Stimulated activated CD8-positive, alpha-beta memory T cell treated with anti-CD3 and anti-CD28 coated beads, Interleukin-7, amount 100 ng/mL, for 1 hour (primary cell): ENCODE results near the gene RBM28.

ENCODE experiments used
- DNase-seq, 2 donors: peaks; one replicate each; pipeline ENCODE4 v3.0.0-alpha.2; 2020; ENCODE audit warnings: low read depth in 2 of 2

Gene RBM28

DNA sequence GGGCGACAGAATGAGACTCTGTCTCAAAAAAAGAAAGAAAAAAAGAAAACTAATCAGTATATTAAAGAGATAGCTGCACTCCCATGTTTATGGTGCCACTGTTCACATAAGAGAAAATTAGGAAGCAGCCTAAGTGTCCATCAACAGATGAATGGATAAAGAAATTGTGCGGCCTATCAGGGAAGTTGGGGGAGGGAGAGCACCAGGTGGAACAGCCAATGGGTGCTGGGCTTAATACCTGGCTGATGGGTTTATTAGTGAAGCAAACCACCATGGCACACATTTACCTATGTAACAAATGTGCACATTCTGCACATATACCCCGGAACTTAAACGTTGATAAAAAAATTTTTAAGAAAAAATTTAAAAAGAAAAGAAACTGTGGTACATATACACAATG lies 26.8 kb upstream of the RBM28 start:
- DNase-seq, result no peak

DNA sequence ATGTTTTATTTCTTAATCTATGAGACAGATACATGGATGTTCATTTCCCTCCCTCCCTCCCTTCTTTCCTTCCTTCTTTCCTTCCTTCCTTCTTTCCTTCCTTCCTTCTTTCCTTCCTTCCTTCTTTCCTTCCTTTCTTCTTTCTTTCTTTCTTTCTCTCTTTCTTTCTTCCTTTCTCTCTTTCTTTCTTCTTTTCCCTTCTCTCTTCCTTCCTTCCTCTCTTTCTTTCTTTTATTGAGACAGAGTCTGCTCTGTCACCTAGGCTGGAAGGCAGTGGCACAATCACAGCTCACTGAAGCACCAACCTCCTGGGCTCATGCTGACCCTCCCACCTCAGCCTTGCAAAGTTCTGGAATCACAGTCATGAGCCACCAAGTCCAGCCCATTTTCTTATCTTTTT lies 23.3 kb upstream of the RBM28 start:
- DNase-seq, result no peak

DNA sequence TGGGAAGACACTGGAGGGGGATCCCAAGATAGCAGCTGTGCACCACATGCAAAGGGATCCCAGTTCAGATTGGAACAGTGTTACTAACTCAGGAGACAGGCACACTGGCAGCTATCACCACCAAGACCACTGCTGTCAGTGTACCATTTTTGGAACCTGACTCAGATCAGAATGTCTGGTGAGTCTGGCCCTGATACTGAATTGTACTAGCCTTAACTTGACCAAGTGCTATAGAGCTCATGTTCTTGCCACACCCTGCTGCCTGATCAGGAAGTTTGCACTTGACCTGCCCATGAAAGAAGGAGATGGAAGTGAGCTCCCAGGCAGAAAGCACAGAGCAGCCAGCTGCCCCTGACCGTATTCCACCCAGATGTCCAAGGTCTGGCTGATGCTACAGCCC lies 22.6 kb upstream of the RBM28 start:
- DNase-seq, result no peak

DNA sequence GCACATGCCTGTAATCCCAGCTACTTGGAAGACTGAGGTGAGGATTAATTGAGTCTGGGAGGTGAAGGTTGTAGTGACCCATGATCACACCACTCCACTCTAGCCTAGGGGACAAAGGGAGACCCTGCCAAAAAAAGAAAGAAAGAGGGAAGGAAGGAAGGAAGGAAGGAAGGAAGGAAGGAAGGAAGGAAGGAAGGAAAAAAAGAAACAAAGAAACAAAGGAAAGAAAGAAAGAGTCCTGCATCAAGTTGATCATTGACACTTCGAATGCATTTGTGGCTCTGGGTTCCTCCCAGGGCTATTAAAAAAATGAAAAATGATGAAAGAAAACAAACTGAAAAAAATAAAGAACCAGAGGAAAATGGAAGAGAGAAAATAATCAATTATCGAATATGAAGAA lies 21.7 kb upstream of the RBM28 start:
- DNase-seq, result no peak

DNA sequence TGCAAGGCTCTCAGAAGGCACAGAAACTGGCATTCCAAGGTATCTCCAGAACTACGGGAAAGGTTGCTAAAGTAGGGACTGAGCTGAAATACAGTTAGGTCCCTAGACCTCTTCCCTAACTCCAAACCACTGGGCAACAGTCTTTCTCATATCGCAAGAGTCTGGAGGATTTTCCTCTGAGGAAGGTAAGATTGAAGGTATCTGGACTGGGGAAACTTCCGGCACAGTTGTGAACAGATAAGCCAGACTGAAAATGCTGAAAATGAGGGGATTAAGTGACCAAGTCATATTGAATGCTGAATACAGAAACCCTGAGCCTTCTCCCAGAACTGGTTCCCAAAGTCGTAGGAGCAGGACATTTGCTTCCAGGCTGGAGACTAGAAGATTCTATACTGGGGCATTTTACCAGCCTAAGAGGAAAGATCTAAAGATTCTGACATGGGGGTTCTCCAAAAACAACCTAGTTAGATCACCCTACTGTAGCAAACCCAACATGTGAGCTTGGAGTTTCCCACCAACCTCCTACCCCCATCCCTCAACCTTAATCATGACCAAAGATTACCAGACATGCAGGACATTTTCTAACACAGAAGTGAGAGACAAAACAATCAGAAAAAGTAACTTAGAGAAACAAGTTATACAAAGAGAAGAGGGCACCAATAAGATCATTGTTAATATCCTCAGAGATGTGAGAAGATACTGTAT lies 20.6 kb upstream of the RBM28 start:
- DNase-seq, result no peak

DNA sequence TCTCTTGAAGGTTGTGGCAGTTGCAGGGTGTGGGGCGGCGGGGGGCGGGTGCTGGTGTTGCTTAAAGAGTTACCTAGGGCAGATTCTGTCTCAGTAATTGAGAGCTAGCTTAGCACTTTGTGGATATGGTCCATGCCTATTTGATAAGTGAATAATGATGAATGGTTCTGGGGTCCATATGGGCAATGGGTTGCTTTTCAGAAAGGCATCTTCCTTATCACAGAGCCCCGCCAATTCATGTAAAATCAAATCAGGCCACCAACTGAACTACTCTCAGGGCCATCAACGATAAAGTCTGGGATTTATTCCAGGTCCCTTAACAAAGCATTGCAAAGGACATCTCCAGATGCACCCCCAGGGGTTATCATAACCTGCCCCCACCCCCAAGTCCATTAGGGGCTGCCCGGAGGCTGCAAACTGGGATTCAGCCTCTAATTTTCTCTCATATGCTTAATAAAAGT lies 19.6 kb upstream of the RBM28 start:
- no peak for DNase-seq

DNA sequence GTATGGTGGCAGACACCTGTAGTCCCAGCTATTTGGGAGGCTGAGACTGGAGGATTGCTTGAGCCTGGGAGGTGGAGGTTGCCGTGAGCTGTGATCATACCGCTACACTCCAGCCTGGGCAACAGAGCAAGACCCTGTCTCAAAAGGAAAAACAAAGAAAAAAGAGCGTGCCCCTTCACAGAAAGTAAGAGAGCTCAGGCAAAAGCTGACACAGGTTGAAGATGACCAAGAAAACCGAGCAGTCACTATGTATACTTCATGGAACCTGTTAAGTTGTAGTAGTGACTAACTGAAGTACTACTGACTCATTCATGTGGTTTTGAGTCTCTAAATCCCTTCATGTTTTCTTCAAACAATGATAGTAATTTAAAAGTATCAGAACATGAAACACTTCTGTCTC lies 19.0 kb upstream of the RBM28 start:
- no peak for DNase-seq

DNA sequence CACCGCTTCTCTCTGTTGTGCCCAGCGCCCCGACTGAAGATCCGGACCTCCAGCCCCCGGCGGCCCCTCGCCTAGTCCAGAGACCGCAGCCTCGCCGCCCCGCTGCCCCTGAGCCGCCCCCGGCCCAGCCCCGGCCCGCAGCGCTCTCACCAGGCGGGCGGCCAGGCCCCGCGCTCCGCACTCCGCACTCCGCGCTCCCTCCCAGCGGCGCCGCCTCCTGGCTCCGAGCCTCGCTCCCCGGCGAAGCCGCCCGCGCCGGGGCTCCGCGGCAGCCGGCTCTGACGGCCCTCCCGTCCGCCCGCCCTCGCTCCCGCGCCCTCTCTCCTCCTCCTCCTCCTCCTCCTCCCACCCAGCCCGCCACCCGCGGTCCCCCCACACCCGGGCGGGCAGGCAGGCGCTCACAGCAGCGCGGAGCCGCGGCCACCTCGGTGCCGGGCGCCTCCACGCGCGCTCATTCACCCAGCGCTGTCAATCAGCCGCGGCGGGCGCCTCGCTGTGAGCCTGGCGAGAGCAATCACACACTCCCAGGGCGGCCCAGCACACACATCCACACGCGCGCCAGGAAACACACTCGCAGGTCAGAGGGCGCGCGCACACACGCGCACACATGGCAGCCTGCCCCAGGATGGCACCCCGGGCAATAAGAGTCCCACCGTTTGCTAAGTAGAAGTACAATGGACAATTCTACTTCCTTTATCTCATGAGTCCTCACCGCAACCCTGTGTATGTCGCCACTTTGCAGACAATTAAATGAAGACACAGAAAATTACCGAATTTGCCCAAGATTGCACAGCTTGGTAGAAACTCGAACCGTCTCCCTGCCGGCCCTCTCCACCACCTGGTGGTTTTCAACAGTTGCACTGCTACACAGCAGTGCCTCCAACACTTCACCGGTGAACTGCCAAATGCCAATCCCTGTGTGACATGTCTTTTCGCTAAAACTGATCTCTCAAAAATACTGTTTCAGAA lies 18.0 kb upstream of the RBM28 start, which contains the start of gene PRRT4:
TSS of gene PRRT4 (minus strand) at position 280 of the 969 bp plus-strand sequence.
- DNase-seq, result no peak

DNA sequence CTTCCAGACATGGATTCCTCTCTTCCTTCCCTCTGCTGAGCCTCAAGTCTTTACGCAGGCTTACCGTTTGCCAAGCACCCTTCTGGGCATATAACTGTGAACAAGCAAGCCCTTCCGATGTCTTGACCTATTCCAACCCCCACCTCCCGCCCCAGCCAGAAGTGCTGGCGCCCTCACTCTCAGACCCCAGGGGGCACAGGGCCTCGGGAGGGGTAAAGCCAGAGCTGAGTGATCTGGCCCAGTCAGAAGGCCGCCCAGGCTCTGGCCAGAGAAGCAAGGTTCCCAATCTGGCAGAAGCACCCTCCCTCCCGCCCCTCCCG lies 16.6 kb upstream of the RBM28 start:
- no peak for DNase-seq

DNA sequence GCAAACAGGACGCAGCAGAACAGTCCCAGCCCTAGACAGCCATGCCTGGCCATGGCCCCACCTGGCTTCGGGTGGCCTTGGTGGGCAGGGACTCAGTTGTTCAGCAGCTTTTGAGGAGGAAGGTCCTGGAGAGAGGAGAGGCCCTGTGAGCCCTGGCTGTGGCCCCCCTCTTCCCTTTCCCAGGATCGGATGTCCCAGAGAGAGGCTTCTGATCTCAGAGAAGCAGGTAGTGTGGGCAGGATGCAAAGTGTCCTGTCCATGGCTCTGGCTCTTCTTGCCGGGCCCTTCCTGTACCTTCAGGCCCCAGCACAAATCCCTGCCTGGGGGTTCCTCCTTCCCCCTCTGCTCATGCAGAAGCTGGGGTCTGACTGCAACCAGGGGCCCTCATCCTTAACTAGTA lies 16.2 kb upstream of the RBM28 start:
- DNase-seq, result no peak

DNA sequence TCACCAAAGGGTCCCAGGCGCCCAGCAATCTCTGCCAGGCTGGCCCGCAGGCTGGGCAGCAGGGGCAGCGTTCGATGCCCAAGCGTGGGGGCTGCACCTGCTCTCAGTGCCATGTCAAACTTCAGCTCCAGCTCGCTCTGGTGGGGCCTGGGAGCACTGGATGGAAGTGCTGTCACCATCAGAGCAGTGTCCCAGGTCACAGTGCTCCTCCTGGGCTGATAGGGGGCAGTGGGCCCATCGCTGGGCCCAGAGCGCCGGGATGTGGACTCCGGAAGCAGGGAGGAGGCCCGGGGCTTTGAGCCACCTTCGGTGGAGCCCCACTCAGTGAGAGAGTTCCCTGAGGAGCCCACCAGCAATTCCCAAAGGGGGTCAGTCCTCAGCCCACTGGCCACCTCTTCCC lies 15.6 kb upstream of the RBM28 start:
- DNase-seq, result no peak

DNA sequence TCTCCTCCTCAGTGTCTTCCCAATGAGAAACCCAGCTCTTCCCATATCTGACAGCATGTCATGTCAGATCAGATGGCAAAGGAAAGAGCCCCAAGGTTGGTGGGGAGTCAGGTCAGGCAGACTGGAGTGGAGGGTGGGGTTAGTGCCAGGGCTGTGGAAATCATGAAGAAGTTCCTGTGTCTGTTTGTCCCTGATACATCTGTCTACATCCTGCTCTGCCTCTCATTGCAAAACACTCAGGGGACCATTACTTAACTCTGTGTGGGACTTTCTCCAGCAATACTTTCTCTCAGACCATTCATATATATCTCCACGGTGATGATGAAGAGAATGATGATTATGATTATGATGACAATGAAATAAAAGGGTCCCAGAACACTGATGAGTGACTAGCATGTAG lies 14.5 kb upstream of the RBM28 start:
- DNase-seq, result no peak

DNA sequence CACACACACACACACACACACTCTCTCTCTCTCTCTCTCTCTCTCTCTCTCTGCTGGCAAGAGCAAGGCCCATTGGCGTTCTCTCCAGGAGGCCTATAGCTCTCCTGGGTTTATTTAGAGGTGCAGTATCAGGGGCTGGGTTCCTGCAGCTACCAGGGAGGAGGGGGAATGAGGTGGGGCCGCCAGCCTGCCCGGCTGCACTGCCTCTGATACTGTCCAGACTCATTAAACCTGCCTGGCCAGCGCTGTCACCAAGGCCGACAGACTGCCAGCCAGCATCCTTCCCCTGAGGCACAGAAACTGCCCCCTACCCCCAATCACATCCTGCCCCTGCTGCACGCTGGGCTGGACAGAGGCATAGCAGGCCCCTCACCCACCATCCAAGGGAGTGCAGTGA lies 13.5 kb upstream of the RBM28 start:
- DNase-seq, result no peak

DNA sequence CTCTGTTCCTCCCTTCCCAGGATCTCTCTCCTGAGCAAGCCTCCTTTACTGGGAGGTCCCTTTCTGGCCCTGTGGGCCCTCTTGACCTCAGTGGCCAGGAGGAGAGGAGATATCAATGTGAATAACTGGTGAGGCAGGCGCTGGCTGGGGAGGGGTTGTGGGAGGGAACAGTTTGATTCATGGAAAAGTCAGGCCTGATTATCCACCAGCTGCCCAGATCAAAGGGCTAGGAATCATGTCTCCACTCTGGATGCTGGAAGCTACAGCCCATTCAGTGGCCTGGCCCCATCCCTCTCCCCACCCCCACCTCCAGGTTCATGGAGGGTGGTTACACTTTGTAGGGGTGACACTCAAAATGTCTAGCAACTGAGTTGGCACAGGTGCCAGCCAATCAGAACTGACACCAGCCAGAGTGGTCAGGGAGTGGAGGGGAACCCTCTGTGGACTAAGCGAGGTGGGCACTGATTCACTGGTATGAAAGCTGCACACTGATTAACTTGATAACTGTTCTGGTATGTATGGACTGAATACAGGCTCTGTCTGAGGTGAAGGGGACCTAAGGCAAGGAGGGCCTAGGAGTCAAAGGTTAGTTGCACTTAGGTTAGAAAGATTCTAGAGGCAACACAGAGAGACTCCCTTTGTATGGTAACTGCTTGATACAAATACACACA lies 13.0 kb upstream of the RBM28 start:
- DNase-seq, result no peak

DNA sequence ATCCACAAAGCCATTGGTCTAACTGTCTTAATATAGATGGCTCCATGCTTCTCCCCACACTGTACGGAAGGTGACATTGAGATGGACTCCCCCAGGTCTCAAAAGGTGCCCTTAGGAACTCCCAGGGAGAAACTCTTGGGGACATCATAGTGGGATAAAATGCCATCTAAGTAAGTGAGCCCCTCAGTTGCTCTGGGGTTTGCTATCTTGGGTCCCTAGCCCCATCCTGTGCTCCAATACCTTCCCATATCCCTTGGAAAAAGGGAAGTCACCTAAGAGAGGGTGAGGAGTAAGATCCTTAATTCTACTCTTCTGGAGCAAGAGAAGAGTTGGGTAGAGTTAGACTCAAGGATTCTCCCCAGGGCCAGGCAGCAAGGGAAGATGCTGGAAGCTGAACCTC lies 9.9 kb upstream of the RBM28 start:
- DNase-seq, result no peak

DNA sequence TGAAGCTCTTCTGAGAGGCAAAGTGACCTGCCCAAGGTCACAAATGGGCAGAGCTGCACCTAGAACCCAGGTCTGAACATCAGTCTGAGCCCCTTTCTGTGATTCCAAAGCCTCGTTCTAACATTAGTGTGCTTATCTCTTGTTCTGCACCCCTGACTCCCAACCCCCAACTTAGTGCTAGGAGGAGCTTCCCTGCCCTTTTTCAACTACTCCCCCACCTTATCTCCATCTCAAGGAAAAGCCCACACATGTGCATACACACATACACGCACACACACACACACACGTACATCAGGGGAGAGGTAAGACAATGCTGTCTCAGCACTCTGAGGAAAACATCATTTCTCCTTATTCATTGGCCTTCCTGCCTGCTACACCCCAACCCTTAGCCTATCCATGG lies 9.5 kb upstream of the RBM28 start:
- no peak for DNase-seq

DNA sequence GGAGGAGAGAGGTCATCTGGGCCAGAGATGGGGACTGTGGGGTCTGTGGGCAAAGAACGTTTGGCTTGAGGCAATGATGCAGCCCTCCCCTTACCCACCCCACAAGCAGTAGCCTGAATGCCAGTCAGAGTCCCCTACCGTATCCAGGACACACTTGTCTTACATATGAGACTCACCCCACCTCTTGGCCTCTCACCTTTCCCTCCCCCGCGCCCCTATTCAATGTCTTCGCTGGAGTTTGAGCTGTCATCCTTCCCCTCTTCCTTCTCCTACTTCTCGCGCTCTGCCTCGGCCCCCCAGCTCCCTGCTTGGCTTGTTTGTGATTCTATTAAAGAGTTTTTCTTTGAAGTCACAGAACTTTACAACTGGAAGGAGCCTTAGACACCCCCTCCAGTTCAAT lies 8.9 kb upstream of the RBM28 start:
- no peak for DNase-seq

DNA sequence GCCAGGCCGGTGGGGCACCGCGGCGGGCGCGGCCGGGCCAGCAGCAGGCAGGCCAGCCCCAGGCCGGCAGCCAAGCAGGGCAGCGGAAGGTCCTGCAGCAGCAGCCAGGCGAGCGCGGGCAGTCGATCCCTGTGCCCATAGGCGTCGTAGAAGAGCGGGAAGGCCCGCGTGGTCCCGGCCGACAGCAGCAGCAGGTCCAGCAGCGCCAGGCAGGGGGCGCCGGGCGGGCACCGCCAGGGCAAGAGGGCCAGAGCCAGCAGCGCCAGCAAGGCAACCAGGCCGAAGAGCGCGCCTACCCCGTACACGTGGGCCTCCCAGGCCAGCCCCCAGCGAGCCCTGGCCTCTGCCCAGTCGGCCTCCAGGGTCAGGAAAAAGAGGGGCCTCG lies 8.4 kb upstream of the RBM28 start:
- no peak for DNase-seq

DNA sequence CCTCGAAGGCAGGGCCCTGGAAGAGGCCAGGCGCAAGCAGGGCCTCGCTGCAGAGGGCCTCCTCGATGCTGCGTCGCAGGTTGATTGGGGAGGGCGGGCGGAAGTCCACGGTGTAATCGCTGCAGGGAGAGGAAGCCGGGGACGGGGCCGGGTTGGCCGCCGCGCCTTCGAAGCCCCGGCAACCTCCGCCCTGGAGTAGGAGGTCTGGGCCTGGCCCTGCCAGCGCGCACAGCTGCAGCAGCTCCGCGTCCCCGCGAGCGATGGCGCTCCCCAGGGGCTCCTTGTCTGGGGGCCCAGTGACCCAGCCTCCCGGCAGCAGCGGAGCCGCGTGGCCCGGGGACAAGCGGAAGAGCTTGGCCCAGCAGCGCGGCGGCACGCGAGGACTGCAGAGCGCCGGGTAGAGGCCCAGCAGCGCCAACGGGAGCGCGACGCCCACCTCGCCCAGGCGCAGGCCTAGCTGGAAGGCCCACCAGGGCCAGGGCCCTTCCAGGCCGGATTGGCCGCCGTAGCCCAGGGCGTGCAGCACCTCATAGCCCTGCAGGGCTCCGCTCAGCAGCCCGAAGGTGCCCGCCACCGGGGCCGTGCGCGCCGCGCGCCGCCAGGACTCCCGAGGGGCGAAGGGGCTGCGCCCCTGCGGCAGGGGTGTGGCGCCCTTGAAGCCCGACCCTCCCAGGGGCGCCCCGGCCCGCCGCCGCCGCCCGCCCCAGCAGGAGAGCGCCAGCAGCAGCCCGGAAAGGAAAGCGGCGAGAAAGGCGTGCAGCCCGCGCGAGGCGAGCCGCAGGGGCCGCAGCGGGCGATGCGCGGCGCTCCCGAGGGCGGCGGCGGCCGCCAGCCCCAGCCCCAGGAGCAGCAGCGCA lies 7.8 kb upstream of the RBM28 start:
- no peak for DNase-seq

DNA sequence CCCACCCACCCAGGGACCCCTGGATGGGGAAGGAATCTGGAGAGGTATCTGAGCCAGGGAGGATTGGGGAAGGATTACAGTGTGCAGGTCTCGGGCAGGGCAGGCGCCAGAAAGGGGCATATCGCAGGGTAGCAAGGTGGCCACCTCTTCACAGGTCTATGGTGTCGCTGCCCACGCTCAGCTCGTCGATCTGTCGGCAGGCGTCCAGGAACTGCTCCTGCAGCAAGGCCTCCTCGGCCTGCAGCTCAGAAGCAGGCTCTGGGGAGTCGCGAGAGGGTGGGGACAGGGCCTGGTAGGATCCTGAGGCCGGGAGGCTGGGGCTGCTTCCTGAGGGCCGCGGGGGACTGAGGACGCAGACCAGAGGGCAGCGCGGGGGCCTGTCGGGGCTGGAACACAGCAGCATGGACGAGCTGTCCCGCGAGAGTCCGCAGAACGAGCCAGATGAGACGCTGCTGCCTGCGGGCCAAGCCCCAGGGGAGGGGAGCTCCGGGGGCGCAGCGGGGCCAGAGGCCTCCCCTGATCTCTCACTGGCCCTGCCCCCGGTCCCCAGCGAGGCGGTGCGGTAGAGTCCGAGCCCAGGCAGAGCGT lies 7.1 kb upstream of the RBM28 start:
- DNase-seq, result no peak

DNA sequence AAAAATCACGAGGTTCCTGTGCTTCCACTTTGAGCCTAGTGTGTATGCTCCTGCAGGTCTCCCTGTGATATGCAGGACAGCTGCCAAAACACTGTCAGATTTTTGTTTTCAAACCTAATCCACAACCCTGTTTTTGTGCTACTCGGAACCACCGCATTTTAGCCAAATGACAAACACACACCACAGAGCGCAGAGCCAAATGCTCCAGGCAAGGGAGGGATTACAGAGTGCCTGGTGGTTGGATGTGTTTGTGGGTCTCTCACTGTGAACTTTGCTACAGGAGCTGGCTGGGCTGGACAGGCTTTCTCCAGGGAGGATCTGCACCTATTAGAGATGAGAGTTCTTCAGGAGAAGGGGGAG lies 5.7 kb upstream of the RBM28 start:
- DNase-seq, result no peak
